Esophagus muscularis mucosa (tissue), 4 donors: ENCODE data around the gene MAP3K19. TPM values are rescaled to one million over a fixed set of nuclear protein-coding genes. Genes with fewer than 3 reads are reported as not detected.
"Not testable (repeated sequence)": the region's sequence is repeated elsewhere in the genome, so short reads cannot be mapped to it uniquely, and the experiment has no call there.

ENCODE experiments used
- DNase-seq: peaks from one replicate; pipeline ENCODE4 v3.0.0-alpha.2; 2017; ENCODE audit errors: extremely low spot score
- H3K27ac ChIP-seq, 4 donors: fragments of 200-600 bp; sonication (generic); replicated peaks in 1 of 4; 1 replicate in 3 of 4; 2 replicates in 1 of 4; pipeline ENCODE4 v1.5.1; 2016 to 2019; ENCODE audit warnings: mild to moderate bottlenecking in 1 of 4
- H3K27me3 ChIP-seq, 4 donors: fragments of 200-600 bp; sonication (generic); one replicate each; pipeline versions ENCODE4 v1.5.1 to v1.6.0; 2016 to 2019
- H3K36me3 ChIP-seq, 4 donors: fragments of 200-600 bp; sonication (generic); one replicate each; pipeline ENCODE4 v1.5.1; 2016 to 2019
- H3K4me1 ChIP-seq, 4 donors: fragments of 200-600 bp; sonication (generic); one replicate each; pipeline ENCODE4 v1.5.1; 2016 to 2019
- H3K4me3 ChIP-seq, 4 donors: fragments of 200-600 bp; sonication (generic); 1 replicate in 2 of 4; 2 replicates in 2 of 4; pipeline ENCODE4 v1.5.1; 2016 to 2019; ENCODE audit warnings: mild to moderate bottlenecking in 4 of 4, moderate library complexity in 1 of 4
- H3K9me3 ChIP-seq, 4 donors: fragments of 200-600 bp; sonication (generic); 1 replicate in 3 of 4; 2 replicates in 1 of 4; pipeline ENCODE4 v1.5.1; 2016 to 2019
- EP300 ChIP-seq: sonication (generic); formaldehyde crosslinking; IDR thresholded peaks from one replicate; pipeline ENCODE4 v1.6.1; 2017; ENCODE audit warnings: antibody characterized with exemption
- POLR2A ChIP-seq: fragments of 450-650 bp; IDR thresholded peaks from one replicate; pipeline ENCODE4 v1.6.1; 2017; ENCODE audit warnings: antibody characterized with exemption, moderate library complexity, mild to moderate bottlenecking, low read depth
- POLR2AphosphoS5 ChIP-seq, 2 donors: sonication (generic); formaldehyde crosslinking; IDR thresholded peaks; one replicate each; pipeline ENCODE4 v1.6.1; 2017; ENCODE audit warnings: antibody characterized with exemption in 2 of 2
- WGBS: methylation state at CpG from one replicate; pipeline ENCODE4 v1.1.5; 2018; 5-methylcytosine and 5-hydroxymethylcytosine counted together
- intact Hi-C: fragments of 100-400 bp; cut with DNase I; formaldehyde crosslinking; loops from one replicate; pipeline ENCODE4 v1.15.1; 2023
- total RNA-seq, 4 donors: library from RNA; depleted of rRNA; stranded (reverse); fragments of >200 nt; gene quantifications; one replicate each; pipeline versions ENCODE4 v1.1.0 to v1.2.1, GENCODE V29; 2016
- TF ChIP-seq, protein P1 (sequence below), 3 experiments: fragments of 200-600 bp in 2 of 3; fragments of 450-650 bp in 1 of 3; sonication (generic) in 2 of 3; IDR thresholded peaks; one replicate each; pipeline ENCODE4 v1.5.1; 2017 to 2019; ENCODE audit warnings: antibody characterized with exemption in 3 of 3, mild to moderate bottlenecking in 2 of 3, moderate library complexity in 1 of 3

MAP3K19 gene
- total RNA-seq, 4 donors from 2014 or later, result not detected

GRCh38 chr2:135093670-135094330, 46.6 kb upstream of the MAP3K19 start:
- WGBS, result 94% methylated on average over 3 of the region's 3 CpGs
- intact Hi-C loops, result no loop called here
- TF ChIP-seq POLR2AphosphoS5 (IDR thresholded peaks at IDR 0.05) (no peak), POLR2A (no peak), EP300 (no peak)
- TF ChIP-seq, protein P1, sequence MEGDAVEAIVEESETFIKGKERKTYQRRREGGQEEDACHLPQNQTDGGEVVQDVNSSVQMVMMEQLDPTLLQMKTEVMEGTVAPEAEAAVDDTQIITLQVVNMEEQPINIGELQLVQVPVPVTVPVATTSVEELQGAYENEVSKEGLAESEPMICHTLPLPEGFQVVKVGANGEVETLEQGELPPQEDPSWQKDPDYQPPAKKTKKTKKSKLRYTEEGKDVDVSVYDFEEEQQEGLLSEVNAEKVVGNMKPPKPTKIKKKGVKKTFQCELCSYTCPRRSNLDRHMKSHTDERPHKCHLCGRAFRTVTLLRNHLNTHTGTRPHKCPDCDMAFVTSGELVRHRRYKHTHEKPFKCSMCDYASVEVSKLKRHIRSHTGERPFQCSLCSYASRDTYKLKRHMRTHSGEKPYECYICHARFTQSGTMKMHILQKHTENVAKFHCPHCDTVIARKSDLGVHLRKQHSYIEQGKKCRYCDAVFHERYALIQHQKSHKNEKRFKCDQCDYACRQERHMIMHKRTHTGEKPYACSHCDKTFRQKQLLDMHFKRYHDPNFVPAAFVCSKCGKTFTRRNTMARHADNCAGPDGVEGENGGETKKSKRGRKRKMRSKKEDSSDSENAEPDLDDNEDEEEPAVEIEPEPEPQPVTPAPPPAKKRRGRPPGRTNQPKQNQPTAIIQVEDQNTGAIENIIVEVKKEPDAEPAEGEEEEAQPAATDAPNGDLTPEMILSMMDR (IDR thresholded peaks at IDR 0.05), result no peak
- Histone ChIP-seq H3K27me3 (no peaks in the 10 kb centered on the region), H3K4me3 (no peak overlapping the region), H3K9me3 (no peaks in the 10 kb centered on the region), H3K36me3 (peaks cover 0 to 42% (median 30%) of the 10 kb centered on the region in 4 donors), H3K27ac (no peak overlapping the region), H3K4me1 (no peaks in the 10 kb centered on the region)
- no peak for DNase-seq

- no peak overlapping the region for H3K27ac ChIP-seq
- no peaks in the 10 kb centered on the region for H3K27me3 ChIP-seq
- intact Hi-C loops, result no loop called here
- H3K36me3 ChIP-seq, result peaks cover 0 to 42% (median 30%) of the 10 kb centered on the region in 4 donors
- TF ChIP-seq POLR2A (no peak), POLR2AphosphoS5 (IDR thresholded peaks at IDR 0.05) (no peak), EP300 (no peak)
- TF ChIP-seq, protein P1 (IDR thresholded peaks at IDR 0.05), result no peak
- peaks cover 0 to under 1% (median under 1%) of the 10 kb centered on the region in 4 donors for H3K4me1 ChIP-seq
- no peaks in the 10 kb centered on the region for H3K9me3 ChIP-seq
- no peak overlapping the region for H3K4me3 ChIP-seq
- no peak for DNase-seq
Observed at GRCh38 chr2:135093193-135093592, 45.9 kb upstream of the MAP3K19 start.

- Histone ChIP-seq H3K27me3 (no peaks in the 10 kb centered on the region), H3K4me1 (peaks cover 0 to 7% (median 3%) of the 10 kb centered on the region in 4 donors), H3K27ac (no peak overlapping the region), H3K4me3 (no peak overlapping the region), H3K9me3 (no peaks in the 10 kb centered on the region), H3K36me3 (peaks cover 0 to 38% (median 29%) of the 10 kb centered on the region in 4 donors)
- intact Hi-C loops, result no loop called here
- 85% methylated on average over 1 of the region's 1 CpG for WGBS
- DNase-seq, result no peak
- TF ChIP-seq EP300, result no peak
- TF ChIP-seq POLR2A, result no peak
- TF ChIP-seq POLR2AphosphoS5 (IDR thresholded peaks at IDR 0.05), result no peak
Observed at GRCh38 chr2:135091681-135092080, 44.4 kb upstream of the MAP3K19 start.

DNA sequence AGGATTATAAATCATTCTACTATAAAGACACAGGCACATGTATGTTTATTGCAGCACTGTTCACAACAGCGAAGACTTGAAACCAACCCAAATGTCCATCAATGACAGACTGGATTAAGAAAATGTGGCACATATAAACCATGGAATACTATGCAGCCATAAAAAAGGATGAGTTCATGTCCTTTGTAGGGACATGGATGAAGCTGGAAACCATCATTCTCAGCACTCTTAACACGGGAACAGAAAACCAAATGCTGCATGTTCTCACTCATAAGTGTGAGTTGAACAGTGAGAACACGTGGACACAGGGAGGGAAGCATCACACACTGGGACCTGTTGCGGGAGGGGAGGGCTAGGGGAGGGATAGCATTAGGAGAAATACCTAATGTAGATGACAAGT, 42.4 kb upstream of the MAP3K19 start:
- H3K4me3 ChIP-seq, H3K4me1 ChIP-seq, H3K9me3 ChIP-seq, DNase-seq, H3K27ac ChIP-seq, H3K27me3 ChIP-seq, intact Hi-C loops: not testable (repeated sequence)
- WGBS, result 99% methylated on average over 4 of the region's 4 CpGs
- H3K36me3 ChIP-seq, result peaks cover 0 to 23% (median 18%) of the 10 kb centered on the region in 4 donors

DNA sequence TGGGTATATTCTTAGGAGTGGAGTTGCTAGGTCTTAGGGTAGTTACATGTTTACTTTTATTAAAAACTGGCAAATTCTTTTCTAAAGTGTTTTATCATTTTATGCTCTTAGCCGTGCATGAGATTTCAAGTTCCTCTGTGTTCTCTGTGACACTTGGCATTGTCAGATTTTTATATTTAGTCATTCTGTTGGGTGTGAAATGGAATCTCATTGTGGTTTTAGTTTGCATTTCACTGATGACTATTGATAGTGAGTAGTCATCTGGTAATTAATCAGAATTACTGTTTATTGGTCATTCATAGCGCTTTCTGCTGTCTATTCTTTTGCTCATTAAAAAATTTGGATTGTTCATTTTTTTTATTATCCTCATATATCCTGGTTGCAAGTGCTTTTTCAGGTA, 39.0 kb upstream of the MAP3K19 start:
- Histone ChIP-seq H3K36me3 (peaks cover 0 to 5% (median 4%) of the 10 kb centered on the region in 4 donors), H3K27me3 (no peaks in the 10 kb centered on the region), H3K9me3 (no peaks in the 10 kb centered on the region), H3K4me1 (peaks cover 0 to 10% (median 7%) of the 10 kb centered on the region in 4 donors), H3K4me3 (no peak overlapping the region), H3K27ac (no peak overlapping the region)
- TF ChIP-seq EP300, result no peak
- no peak for TF ChIP-seq POLR2A
- TF ChIP-seq, protein P1 (IDR thresholded peaks at IDR 0.05), result no peak
- no peak for TF ChIP-seq POLR2AphosphoS5 (IDR thresholded peaks at IDR 0.05)
- DNase-seq, result no peak
- 96% methylated on average over 2 of the region's 2 CpGs for WGBS
- intact Hi-C loops, result no loop called here

DNA sequence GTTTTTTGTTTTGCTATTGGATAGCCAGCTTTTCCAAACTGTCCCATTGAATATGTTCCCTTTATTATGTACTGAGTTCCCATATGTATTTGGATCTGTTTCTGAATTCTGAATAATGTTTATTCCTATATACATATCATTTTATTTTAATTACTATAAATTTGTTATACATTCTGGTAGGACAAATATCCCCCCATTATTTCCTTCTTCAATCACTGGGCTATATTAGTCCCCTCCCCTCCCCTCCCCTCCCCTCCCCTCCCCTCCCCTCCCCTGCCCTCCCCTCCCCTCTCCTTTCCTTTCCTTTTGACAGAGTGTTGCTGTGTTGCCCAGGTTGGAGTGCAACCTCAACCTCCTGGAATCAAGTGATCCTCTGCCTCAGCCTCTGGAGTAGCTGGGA, 31.2 kb upstream of the MAP3K19 start:
- Histone ChIP-seq H3K9me3 (no peaks in the 10 kb centered on the region), H3K27ac (no peak overlapping the region), H3K4me3 (no peak overlapping the region), H3K27me3 (no peaks in the 10 kb centered on the region), H3K4me1 (peaks cover 0 to 18% (median 13%) of the 10 kb centered on the region in 4 donors), H3K36me3 (peaks cover 0 to 11% (median 4%) of the 10 kb centered on the region in 4 donors)
- no peak for TF ChIP-seq POLR2AphosphoS5 (IDR thresholded peaks at IDR 0.05)
- no peak for TF ChIP-seq EP300
- TF ChIP-seq POLR2A, result no peak
- TF ChIP-seq, protein P1 (IDR thresholded peaks at IDR 0.05), result no peak
- no peak for DNase-seq
- intact Hi-C loops, result no loop called here
